ENCODE measurements around the gene CYSRT1. TPM values are rescaled to one million over a fixed set of nuclear protein-coding genes. Genes with fewer than 3 reads are reported as not detected.

The CYSRT1 gene
- total and polyA plus RNA-seq, 2 donors (not counting 3 experiments of a cell fraction or from before 2014, with no cell fraction given), result 0.44 to 1.1 TPM

GRCh38 chr9:137247135-137247915 lies 22.4 kb downstream of the CYSRT1 start:
- no peak overlapping the region for H3K4me3 ChIP-seq (replicated peaks in 1 of 3; ENCODE audit: insufficient read depth in 1 of 3, low read depth in 1 of 3, low read length in 3 of 3)
- H3K4me2 ChIP-seq (ENCODE audit: insufficient read depth, low read length), result no peak overlapping the region

DNA sequence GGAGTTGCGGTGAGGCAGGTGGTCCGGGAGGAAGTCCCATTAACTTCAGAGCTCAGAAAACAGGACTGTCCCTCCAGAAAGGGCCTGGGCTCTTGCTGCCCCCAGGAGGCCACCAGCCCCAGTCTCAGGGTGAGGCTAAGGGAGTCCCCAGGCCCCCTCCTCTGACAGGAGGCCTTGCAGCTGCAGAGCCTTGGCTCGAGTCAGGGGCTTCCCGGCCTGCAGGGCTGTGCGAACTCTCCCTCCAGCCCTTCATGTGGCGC lies 22.9 kb downstream of the CYSRT1 start:
- Histone ChIP-seq H3K9me3 (replicated peaks; ENCODE audit: control insufficient read depth, insufficient read depth, low read length) (no peaks in the 10 kb centered on the region), H2AFZ (ENCODE audit: low read depth, low read length) (no peak overlapping the region), H3K79me2 (ENCODE audit: control insufficient read depth, insufficient read depth, low read length) (peaks cover 7% of the 10 kb centered on the region), H3K9ac (replicated peaks; ENCODE audit: extremely low read depth, insufficient read depth, low read length) (no peak overlapping the region), H3K4me1 (ENCODE audit: control insufficient read depth, extremely low read depth, insufficient read depth, low read length) (peaks cover 6% of the 10 kb centered on the region), H3K27ac (ENCODE audit: insufficient read depth, low read depth, low read length) (no peak overlapping the region), H3K36me3 (ENCODE audit: control insufficient read depth in 2 of 2, extremely low read depth in 1 of 2, insufficient read depth in 2 of 2, low read length in 2 of 2) (peaks cover 2 to 11% of the 10 kb centered on the region in 2 experiments), H3K4me3 (replicated peaks in 1 of 3; ENCODE audit: insufficient read depth in 1 of 3, low read depth in 1 of 3, low read length in 3 of 3) (no peak overlapping the region), H3K9me1 (replicated peaks; ENCODE audit: control insufficient read depth, extremely low read depth, insufficient read depth, low read length) (no peaks in the 10 kb centered on the region), H3K27me3 (ENCODE audit: control insufficient read depth in 2 of 2, insufficient read depth in 2 of 2, low read length in 2 of 2) (no peaks in the 10 kb centered on the region), H3K4me2 (ENCODE audit: insufficient read depth, low read length) (no peak overlapping the region), H4K20me1 (replicated peaks; ENCODE audit: control insufficient read depth, extremely low read depth, insufficient read depth, low read length) (no peaks in the 10 kb centered on the region)
- no peak for TF ChIP-seq MAX (IDR thresholded peaks at IDR 0.05; ENCODE audit: insufficient read depth, insufficient read length)
- no peak for TF ChIP-seq MYC (IDR thresholded peaks at IDR 0.05; ENCODE audit: low read depth, low read length)
- no peak for TF ChIP-seq POLR2AphosphoS5 (IDR thresholded peaks at IDR 0.05; ENCODE audit: insufficient read depth, low read depth, low read length)
- no peak for TF ChIP-seq FOS (IDR thresholded peaks at IDR 0.05; ENCODE audit: borderline replicate concordance, insufficient read depth, low read length)
- TF ChIP-seq JUN (IDR thresholded peaks at IDR 0.05; ENCODE audit: borderline replicate concordance, insufficient read depth, insufficient read length, low read depth), result no peak
- no peak for TF ChIP-seq POLR2A (IDR thresholded peaks at IDR 0.05; ENCODE audit: low read depth, low read length)
- DNase-seq (ENCODE audit: low read depth, low spot score) (no peak), FAIRE-seq (no peak)
- BruUV-seq (replicated peaks), result no TSS peak
- dilution Hi-C loops (cut with MboI; ENCODE audit: extremely low pct_ligation_motif_present, low sequenced_read_pairs), result no loop called here
- ChIA-PET CTCF (interaction anchor here (0.6 to 1.6 kb wide), 2 partner anchors 11 to 25 kb away, joined by 3 to 9 read pairs; no protein-coding TSS in a partner anchor), POLR2A (no interaction called here)
- intact Hi-C loops (cut with micrococcal nuclease), result no loop called here

More at GRCh38 chr9:137247135-137247915, 22.4 kb downstream of the CYSRT1 start:
- Histone ChIP-seq H3K27ac (ENCODE audit: insufficient read depth, low read depth, low read length) (no peak overlapping the region), H3K9ac (replicated peaks; ENCODE audit: extremely low read depth, insufficient read depth, low read length) (no peak overlapping the region), H3K4me1 (ENCODE audit: control insufficient read depth, extremely low read depth, insufficient read depth, low read length) (peaks cover 12% of the 10 kb centered on the region), H3K36me3 (ENCODE audit: control insufficient read depth in 2 of 2, extremely low read depth in 1 of 2, insufficient read depth in 2 of 2, low read length in 2 of 2) (peaks cover 6 to 16% of the 10 kb centered on the region in 2 experiments), H2AFZ (ENCODE audit: low read depth, low read length) (no peak overlapping the region), H3K79me2 (ENCODE audit: control insufficient read depth, insufficient read depth, low read length) (peaks cover 13% of the 10 kb centered on the region), H3K9me3 (replicated peaks; ENCODE audit: control insufficient read depth, insufficient read depth, low read length) (no peaks in the 10 kb centered on the region), H3K27me3 (ENCODE audit: control insufficient read depth in 2 of 2, insufficient read depth in 2 of 2, low read length in 2 of 2) (no peaks in the 10 kb centered on the region), H3K9me1 (replicated peaks; ENCODE audit: control insufficient read depth, extremely low read depth, insufficient read depth, low read length) (no peaks in the 10 kb centered on the region), H4K20me1 (replicated peaks; ENCODE audit: control insufficient read depth, extremely low read depth, insufficient read depth, low read length) (no peaks in the 10 kb centered on the region)
- dilution Hi-C loops (cut with MboI; ENCODE audit: extremely low pct_ligation_motif_present, low sequenced_read_pairs), result no loop called here
- DNase-seq (ENCODE audit: low read depth, low spot score), result no peak
- no peak for FAIRE-seq
- intact Hi-C loops (cut with micrococcal nuclease), result no loop called here
- TF ChIP-seq POLR2AphosphoS5 (IDR thresholded peaks at IDR 0.05; ENCODE audit: insufficient read depth, low read depth, low read length) (no peak), POLR2A (IDR thresholded peaks at IDR 0.05; ENCODE audit: low read depth, low read length) (no peak)
- CTCF ChIA-PET, result interaction anchor here (1.1 to 1.6 kb wide), 3 partner anchors 11 to 14 kb away, joined by 3 to 9 read pairs (median 7); no protein-coding TSS in a partner anchor
- BruUV-seq (replicated peaks), result no TSS peak
- POLR2A ChIA-PET, result no interaction called here
